AG08396 (cell line): Measurements from ENCODE around the gene NHSL1.

Experiments
- DNase-seq: peaks from one replicate; pipeline ENCODE4 v3.0.0; 2012; ENCODE audit warnings: low spot score, mixed read lengths

Gene NHSL1

DNA sequence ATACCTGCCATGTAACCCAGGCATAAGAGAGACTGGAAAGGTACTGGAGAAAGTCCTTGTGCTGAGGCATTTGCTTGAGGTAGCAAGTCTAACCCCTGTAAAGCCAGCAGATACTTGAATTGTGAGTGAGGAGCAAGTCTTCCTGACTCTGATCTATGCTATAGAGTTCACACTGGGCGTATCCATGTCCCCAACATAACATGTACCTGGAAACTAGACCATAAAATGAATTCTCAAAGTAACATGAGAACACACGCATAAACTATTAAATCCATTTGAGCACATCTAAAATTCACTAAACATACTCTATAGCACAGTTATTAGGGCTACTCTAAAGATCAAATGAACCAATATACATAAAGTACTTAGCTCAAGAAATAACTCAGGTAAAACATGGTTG is 2.0 kb downstream of the NHSL1 start:
- no peak for DNase-seq

DNA sequence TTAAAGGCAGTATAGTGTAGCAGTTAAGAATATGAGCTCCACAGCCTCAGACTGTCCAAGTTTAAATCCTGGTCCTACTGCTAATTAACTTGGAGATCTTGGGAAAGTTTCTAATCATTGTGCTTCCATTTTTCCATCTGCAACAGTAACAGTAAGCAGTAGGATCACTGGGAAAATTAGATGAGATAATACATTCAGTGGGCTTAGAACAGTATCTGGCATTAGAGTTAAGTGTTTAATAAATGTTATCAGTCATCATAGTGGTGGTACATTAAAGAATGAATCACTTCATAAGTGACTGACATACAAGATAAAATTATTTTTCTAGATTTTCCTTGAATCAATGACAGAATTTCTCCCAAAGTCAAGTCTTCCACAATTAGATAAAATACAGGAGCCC is 5.0 kb downstream of the NHSL1 start:
- DNase-seq: no peak

DNA sequence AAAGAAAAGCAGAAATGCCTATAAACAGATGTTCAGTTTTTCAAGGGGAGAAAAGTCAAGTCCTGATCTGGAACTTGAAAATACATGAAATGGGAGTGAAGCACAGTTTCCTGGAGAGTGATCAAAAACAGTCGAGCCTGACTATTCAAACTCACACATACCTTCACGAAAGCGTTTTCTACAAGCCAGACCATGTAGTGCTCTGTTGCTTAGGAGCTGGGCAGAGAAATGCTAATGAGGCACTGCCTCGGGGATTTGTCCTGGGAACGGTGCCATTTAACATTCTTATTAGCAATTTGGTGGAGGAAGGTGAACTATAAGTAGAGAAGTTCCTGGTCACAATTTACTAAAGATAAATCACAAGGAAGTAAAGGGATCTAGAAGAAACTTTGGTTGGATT is 5.9 kb downstream of the NHSL1 start:
- DNase-seq: no peak

DNA sequence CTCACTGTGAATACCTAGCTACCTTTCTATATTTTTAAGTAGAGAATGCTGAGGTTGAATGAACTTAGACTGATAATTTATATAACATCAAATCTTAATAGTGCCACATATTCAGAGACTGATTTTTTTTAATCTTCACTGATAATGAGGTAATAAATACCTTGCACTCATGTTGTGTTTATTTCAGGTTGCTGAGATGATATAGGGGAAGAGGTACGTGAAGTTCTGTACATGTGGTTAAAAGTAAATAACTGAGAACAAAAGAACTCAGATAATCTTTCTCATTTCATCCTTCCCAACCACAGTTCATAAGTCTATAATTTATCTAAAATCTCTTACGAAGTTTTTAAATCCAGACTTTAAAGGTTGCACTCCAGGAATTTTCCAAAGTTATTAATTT is 6.4 kb downstream of the NHSL1 start:
- no peak for DNase-seq

DNA sequence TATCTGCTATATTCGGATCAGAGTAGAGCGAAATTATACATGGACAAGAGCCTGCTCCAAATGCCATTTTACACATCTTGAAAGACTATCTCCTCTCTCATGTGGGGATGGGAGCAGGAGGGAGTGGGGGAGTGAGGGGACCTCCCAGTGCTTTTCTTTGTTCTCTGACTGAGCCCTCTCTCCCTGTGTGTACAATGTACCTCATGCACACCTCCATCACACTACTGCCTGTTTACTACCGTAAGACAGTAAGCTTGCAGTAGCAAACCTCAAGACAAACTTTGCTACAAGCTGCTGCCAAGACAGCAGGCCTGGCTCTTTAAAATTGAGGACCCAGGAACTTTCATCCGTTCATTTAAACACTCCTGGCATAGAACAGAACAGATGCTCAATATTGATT is 7.2 kb downstream of the NHSL1 start:
- DNase-seq: no peak

DNA sequence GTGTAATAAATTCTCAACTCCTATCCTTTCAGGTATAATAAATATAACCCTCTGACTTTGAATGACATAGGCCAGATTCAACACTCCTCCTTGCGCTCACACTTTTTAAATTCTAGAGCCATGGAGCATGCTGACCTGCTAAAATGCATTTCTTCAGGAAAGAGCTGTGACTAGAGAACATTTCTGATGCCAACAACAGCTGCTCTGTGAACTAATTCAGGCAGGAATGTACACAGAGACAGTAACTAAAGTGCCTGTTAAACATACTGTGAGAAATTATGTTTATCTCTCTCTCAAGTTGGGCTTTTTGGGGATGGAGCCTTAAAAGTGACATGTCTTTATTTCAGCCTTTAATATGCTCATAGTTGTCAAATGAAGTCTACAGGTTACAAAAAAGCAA is 8.3 kb downstream of the NHSL1 start:
- DNase-seq: no peak

DNA sequence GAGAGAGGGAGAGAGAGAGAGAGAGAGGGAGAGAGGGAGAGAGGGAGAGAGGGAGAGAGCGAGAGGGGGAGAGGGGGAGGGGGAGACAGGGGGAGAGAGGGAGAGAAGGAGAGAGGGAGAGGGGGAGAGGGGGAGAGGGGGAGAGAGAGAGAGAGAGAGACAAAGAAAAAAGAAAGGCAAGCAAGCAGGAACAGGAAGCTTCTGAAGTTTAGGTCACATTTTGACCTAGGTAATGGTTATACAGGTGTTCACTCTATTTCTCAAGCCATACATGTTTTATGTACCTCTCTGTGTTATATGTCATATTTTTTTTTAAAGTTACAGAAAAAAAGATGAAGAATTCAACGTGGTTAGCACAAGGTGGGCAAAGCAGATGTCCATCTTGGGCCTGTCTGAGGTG is 9.4 kb downstream of the NHSL1 start:
- no peak for DNase-seq

DNA sequence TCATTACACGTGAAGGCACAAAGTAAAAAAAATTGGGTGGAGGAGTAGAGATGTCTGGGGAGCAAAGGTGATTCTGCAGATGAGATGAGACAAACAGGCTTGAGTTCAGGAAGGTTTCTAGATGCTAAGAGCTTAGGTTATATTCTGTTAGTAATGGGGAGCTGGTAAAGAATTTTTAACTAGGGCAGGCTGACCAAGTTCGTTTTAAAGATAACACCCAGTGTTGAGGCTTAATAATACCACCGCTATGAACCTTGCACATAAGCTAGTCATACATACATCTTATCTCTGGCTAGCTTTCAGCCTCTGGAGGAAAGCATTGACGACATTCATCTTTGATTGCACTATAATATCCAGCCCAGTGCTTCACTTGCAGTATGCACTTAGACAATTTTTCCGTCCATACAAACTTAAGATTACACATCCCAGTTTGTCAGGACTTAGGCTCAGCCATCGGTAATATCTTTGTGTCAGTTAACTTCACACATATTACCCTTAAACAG is 12.1 kb downstream of the NHSL1 start:
- DNase-seq: no peak

DNA sequence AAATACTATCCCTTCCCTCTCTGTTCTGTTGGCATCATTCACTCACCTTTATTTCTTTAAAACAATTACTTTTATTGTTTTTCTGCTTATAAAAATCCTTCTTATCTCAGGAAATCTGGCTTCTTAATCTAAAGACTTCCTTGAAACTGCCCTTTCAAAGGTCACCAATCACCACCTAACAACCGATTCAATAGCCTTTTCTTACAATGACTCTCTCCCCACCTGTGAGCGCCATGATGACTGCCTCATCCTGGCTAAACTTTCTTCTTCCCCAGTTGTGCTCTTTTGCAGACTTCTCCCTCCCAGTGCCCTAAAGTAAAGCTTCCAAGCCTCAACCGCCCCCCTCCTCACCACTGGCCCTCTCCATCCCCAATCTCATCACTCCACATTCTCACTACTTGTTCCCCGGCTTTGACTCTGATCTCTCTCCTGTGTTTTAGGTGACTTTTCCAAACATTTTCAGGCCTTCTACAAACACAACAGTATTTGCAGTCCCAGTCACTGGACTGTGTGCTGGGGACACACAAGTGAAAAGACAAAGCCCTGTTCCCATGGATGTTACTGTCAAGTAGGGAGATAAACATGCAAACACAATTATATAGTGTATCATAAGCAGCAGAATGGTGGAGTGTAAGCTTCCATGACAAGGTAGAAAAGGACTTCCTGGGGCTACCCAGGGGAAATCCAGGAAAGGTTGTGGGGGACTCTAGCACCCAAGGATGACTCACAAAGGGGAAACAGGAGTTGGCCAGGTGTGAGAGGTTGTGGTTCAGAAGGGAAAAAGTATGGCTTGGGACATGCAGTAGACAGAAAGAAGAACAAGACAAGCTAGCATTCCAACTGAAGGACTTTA is 12.8 kb downstream of the NHSL1 start:
- DNase-seq: no peak

DNA sequence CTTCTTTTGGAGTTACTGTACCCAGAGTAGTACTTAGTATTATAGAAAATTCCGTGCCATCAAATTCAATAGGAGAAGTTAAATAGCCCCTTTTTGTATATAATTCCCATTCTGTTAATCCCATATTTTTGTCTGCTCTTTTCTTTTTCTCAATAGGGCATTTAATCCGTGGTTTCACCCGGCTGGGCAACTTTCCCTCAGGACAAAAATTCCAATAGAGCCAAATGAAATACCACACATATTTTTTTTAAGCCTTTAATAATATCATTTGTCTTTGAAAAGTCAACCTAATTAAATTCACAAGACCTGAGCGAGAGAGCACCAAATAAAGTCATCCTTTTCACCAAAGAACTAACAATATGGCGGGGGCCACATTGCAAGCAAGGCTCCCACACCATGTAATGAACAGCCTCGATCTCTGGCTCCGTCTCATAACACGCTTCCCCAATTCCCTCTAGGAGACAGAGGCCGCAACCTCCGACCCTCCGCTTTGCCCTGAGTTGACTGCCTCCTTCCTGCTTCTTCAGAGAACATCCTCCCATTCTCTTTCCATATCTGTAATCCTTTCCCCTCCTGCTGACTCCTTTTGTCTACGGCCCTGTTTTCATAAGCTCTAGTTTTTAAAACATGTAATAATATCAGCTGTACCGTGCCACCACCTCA is 13.6 kb downstream of the NHSL1 start:
- no peak for DNase-seq

DNA sequence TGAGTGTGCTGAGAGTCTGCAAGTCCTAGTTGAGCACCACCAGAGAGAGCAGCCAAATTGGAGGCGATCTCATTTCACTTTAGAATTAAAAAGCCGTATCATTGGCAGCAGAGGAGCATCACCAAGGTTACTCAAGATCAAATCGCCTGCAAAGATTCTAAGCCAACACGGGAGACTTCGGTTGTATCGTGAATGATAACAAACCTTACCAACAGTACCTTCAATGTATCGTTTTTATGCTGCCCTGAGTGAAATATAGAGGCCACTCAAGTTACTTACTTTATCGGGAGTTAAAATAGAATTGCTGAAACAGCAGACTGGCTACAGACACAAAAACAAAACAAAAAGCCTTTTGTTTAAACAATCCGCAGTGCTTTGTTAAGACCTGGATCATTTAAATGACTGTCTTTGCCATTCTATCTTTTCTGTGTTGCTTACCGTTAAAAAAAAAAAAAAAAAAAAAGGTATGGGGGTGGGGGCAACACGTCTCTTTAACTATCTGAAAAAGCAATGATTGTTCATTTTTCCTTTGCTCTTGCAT is 14.2 kb downstream of the NHSL1 start:
- DNase-seq: peak; percentile 11

DNA sequence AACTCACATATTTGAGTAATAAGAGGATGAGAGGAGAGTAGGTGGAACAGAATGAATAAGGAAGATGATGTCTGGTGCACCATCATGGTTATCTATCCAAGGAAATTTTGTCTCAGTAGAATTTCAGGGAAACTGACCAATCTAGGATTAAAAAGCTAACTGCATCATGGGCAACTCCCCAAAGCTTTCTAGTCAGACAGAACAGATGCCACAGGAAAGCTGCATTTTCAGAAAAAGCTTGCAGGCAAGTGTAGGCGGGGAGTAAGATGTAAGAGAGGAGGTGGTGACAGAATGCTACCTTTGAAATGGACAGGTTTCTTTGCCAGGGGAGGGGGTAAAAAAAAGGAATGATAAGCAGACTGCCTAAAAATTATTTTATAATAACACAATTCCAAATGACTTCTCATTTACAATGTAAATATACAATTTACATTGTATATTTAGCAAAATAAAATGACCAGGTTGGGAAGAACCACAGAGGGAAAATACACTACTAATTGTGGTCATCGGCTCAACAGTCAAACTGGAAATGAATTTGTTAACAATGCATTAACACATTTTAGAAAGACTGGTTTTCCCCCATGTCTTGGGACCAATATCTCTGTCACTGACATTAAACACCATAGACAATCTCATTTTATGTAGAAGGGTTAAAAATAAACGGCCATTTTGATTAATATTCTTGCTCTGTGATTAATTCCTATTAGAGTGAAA is 15.1 kb downstream of the NHSL1 start:
- DNase-seq: no peak

DNA sequence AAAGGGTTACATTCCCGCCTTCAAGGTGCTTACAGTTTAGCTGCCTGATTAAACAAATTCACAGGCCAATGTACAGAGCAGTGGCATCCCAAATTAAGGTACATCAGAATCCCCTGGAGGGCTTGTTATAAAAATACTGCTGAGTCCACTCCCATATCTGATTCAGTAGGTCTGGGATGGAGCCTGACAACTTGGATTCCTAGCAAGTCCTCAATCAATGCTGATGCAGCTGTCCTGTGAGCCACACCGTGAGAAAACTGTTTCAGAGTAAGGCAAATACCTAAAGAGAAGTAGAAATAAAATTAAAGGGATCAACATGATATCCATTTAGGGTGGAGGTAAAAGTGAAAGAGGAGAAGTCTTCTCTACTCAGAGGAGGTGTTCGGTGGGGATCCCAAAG is 16.5 kb downstream of the NHSL1 start:
- DNase-seq: no peak

DNA sequence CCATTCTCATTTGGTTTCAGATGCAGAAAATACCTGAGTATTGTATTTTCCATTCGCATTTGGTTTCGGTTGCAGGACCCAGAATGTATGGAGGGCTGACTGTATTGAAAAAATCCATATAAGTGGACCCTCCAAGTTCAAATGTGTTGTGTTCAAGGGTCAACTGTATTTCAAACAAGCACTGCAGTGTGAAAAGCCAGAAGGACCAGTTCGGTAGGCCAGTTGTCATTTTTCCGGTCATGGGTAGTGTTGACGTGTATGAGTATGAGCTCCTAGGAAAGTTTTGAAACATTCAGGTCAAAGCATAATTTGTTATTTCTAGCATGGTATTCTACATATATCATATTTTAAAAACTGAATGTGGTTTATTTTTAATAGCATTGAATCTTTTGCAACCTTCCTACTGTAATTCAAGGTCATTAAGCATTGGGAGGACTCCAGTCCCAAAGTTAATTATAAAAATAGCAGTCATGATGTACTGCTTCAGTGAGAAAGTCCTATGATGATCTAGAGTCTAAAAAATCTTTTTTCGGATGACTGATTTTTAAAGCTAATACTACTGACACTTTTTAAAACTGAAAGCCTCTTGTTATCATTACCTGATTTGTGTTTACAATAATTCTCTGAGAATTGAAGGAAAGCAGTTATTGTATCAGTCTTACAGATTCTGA is 18.9 kb downstream of the NHSL1 start:
- no peak for DNase-seq

DNA sequence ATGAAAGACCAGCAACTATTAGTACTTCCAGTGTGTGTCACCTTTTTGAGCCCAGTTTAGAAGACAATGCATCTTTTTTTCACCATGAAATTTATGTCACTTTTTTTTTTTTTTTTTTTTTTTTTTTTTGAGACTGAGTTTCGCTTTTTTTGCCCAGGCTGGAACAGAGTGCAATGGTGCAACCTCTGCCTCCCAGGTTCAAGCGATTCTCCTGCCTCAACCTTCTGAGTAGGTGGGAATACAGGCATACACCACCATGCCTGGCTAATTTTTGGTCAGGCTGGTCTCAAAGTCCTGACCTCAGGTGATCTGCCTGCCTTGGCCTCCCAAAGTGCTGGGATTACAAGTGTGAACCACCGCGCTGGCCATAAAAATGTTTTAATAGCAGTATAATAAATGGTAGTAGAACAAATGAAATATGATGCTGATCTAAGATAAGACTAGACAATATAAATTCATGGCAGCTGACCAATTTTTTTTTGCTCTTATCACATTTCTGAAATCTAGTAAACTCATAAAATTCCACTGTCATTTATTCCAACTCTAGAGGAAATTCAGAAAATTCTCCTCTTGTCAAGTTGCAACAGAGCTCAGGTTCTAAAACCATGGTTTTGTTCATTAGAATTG is 21.3 kb downstream of the NHSL1 start:
- DNase-seq: no peak

DNA sequence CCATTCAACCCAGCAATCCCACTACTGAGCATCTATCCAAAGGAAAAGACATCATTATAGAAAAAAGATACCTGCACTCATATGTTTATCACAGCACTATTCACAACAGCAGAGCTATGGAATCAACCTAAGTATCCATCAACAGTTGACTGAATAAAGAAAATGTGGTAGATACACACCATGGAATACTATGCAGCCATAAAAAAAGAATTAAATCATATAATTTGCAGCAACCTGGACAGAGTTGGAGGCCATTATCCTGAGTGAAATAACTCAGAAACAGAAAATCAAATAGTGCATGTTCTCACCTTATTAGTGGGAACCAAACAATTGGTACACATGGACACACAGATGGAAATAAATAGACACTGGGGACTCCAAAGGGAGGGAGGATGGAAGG is 23.2 kb downstream of the NHSL1 start:
- no peak for DNase-seq

DNA sequence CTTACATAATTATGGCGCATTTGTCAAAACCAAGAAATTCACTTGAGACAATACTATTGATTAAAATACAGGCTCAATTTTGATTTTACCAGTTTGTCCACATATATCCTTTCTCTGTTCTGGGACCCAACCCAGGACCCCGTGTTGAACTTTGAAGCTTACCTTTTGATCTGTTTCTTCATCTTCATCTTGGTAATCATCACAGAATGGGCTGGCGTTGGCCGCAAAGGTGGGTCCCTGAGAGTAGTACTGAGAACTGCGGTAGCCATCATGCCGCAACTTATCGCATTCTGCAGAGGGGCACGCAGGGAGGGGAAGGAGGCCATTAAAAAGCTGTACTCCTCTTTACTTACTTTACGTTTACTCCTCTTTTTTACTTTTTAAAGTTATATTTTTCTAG is 26.1 kb downstream of the NHSL1 start:
- no peak for DNase-seq

DNA sequence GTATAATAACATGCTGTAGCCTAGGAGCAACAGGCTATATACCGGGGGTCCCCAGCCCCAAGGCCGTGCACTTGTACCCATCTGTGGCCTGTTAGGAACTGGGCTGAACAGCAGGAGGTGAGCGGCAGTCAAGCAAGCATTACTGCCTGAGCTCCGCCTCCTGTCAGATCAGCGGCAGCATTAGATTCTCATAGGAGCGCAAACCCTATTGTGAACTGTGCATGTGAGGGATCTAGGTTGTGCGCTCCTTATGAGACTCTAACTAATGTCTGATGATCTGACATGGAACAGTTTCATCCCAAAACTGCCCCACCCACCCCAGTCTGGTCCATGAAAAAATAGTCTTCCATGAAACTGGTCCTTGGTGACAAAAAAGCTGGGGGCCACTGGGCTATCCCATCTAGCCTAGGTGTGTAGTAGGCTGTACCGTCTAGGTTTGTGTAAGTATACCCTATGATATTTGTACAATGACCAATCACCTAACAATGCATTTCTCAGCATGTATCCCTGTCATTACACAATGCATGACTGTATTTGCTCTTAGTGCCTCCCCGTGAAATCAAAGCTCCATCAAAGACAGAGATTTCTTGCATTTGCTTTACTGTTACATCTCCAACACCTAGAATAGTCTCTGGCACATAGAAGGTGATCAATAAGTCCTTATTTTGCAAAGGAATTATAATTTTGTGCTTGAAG is 30.8 kb downstream of the NHSL1 start:
- no peak for DNase-seq

DNA sequence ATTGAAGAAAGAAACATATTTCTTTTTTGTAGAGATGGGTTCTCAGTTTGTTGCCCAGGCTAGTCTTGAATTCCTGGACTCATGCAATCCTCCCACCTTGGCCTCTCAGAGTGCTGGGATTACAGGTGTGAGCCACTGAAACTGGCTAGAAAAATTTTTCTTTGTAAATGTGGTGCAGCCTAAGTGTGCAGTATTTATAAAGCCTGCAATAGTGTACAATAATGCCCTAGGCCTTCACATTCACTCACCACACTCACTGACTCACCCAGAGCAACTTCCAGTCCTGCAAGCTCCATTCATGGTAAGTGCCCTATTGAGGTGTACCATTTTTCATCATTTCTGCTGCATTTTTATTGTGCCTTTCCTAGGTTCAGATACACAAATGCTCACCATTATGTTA is 31.4 kb downstream of the NHSL1 start:
- DNase-seq: no peak

DNA sequence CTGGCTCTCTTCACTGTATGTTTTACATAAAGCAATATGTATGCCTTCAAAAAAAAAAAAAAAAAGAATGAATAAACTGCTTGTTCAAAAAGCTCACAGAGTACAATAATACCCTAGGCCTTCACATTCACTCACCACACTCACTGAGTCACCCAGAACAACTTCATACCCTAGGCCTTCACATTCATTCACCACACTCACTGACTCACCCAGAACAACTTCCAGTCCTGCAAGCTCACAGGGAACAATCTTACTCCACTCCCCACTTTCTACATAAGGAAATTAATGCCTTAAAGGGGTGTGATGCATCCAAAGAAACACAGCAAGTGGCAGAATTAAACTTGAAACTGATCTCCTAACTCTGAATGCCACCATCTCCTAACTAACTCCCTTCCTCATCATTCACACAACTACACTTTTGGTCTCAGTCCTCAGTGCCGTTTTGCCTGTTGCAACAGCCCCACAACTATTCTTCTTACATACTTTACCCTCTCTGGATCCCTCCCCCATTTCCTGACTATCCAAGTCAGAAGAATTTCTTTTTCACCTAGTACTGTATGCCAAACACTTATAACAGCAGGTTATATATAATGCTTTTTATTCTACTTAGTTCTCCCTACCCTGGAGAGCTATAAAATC is 34.2 kb downstream of the NHSL1 start:
- DNase-seq: peak; percentile 72

DNA sequence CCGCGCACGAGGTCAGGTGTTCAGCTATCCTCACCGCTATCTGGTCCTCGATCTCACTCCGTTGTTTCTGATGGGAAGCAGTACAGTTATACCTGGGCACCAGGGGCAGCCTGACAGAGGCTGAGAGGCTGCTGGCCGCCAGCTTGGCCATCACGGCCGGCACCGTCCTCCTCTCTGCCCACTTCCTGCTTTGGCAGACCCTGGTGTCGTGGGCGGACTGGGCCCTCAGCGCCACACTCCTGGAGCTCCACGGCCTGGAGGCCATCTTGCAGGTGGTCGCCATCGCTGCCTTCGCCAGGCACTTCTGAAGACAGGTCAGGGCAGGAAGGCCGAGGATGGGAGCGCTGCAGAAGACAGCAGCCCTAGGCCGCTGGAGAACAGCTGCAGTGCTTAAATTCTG is 35.2 kb downstream of the NHSL1 start:
- DNase-seq: no peak
